GOT3 (cell line): ENCODE measurements around the gene PCYT1A.
A peak's percentile ranks its signal among the peaks of the same experiment; 100 is the strongest.

Experiments
- DNase-seq: peaks from one replicate; lab custom pipeline; 2025; ENCODE audit warnings: mixed read lengths; lab: John Stamatoyannopoulos, UW

Gene PCYT1A

GRCh38 chr3:196236223-196236622 lies 51.3 kb downstream of the PCYT1A start:
- no peak for DNase-seq

GRCh38 chr3:196235452-196236122 lies 51.9 kb downstream of the PCYT1A start:
- DNase-seq = no peak

GRCh38 chr3:196232882-196233251 lies 54.7 kb downstream of the PCYT1A start:
- DNase-seq = no peak

GRCh38 chr3:196232154-196232881 lies 55.2 kb downstream of the PCYT1A start:
- no peak for DNase-seq

- DNase-seq = no peak
Observed at GRCh38 chr3:196227629-196228493, 59.7 kb downstream of the PCYT1A start.

GRCh38 chr3:196227121-196227561 lies 60.4 kb downstream of the PCYT1A start:
- DNase-seq = no peak

- no peak for DNase-seq
Observed at GRCh38 chr3:196225763-196226364, 61.7 kb downstream of the PCYT1A start.

GRCh38 chr3:196225086-196225485 lies 62.4 kb downstream of the PCYT1A start:
- no peak for DNase-seq

GRCh38 chr3:196222876-196223595 lies 64.5 kb downstream of the PCYT1A start:
- DNase-seq = no peak

- DNase-seq = no peak
Observed at GRCh38 chr3:196220991-196221390, 66.5 kb downstream of the PCYT1A start.

GRCh38 chr3:196220587-196220986 lies 66.9 kb downstream of the PCYT1A start:
- no peak for DNase-seq

- no peak for DNase-seq
Observed at GRCh38 chr3:196219970-196220311, 67.6 kb downstream of the PCYT1A start.

- peak; percentile 83 for DNase-seq
Observed at GRCh38 chr3:196219194-196219969, 68.1 kb downstream of the PCYT1A start.

- no peak for DNase-seq
Observed at GRCh38 chr3:196218155-196218712, 69.3 kb downstream of the PCYT1A start.

- DNase-seq = no peak
Observed at GRCh38 chr3:196217307-196218154, 70.0 kb downstream of the PCYT1A start.

- no peak for DNase-seq
Observed at GRCh38 chr3:196216681-196217211, 70.8 kb downstream of the PCYT1A start.

GRCh38 chr3:196216089-196216564 lies 71.4 kb downstream of the PCYT1A start, which contains the start of gene SLC51A:
Gene SLC51A, plus strand, starts transcription at chr3:196216534. Its CDS starts 179 bp downstream, at chr3:196216713.
- no peak for DNase-seq

GRCh38 chr3:196215493-196216020 lies 72.0 kb downstream of the PCYT1A start:
- DNase-seq = no peak
